GM18502 (cell line): ENCODE results near the gene ARL6.
"Not testable (repeated sequence)": the region's sequence is repeated elsewhere in the genome, so short reads cannot be mapped to it uniquely, and the experiment has no call there.

Experiments
- ATAC-seq: cut with Tn5 transposase; IDR thresholded peaks from one replicate; pipeline ENCODE4 v1.9.1; 2021; ENCODE audit warnings: mild to moderate bottlenecking; ENCODE audit not compliant: unreplicated experiment, poor library complexity

ARL6 gene

GRCh38 chr3:97820780-97821179, 56.2 kb downstream of the ARL6 start:
- no peak for ATAC-seq

- ATAC-seq = peak; percentile 61
These were observed 56.8 kb downstream of the ARL6 start for GRCh38 chr3:97821287-97821773.

- ATAC-seq = peak; percentile 98
These were observed 57.3 kb downstream of the ARL6 start, which contains the start of gene CRYBG3 for GRCh38 chr3:97821774-97822358. Gene CRYBG3 (plus strand): TSS chr3:97822011. CDS start chr3:97822207, 196 bp downstream.

- peak; percentile 30 for ATAC-seq
These were observed 57.8 kb downstream of the ARL6 start for GRCh38 chr3:97822359-97822775.

- ATAC-seq = no peak
These were observed 58.8 kb downstream of the ARL6 start for GRCh38 chr3:97823046-97824004.

- ATAC-seq = no peak
These were observed 60.5 kb downstream of the ARL6 start for GRCh38 chr3:97825101-97825500.

GRCh38 chr3:97827741-97828471, 63.3 kb downstream of the ARL6 start:
- ATAC-seq = no peak

GRCh38 chr3:97829198-97829597, 64.6 kb downstream of the ARL6 start:
- ATAC-seq = no peak

GRCh38 chr3:97830638-97831037, 66.1 kb downstream of the ARL6 start:
- no peak for ATAC-seq

- ATAC-seq = no peak
These were observed 66.6 kb downstream of the ARL6 start for GRCh38 chr3:97831140-97831539.

GRCh38 chr3:97833184-97833583, 68.6 kb downstream of the ARL6 start:
- ATAC-seq = not testable (repeated sequence)

GRCh38 chr3:97835761-97836160, 71.2 kb downstream of the ARL6 start:
- ATAC-seq = no peak

GRCh38 chr3:97838393-97838792, 73.8 kb downstream of the ARL6 start:
- no peak for ATAC-seq

GRCh38 chr3:97839944-97840343, 75.4 kb downstream of the ARL6 start:
- no peak for ATAC-seq

- ATAC-seq = no peak
These were observed 76.7 kb downstream of the ARL6 start for GRCh38 chr3:97841304-97841703.

- no peak for ATAC-seq
These were observed 77.4 kb downstream of the ARL6 start for GRCh38 chr3:97841956-97842355.

- no peak for ATAC-seq
These were observed 84.2 kb downstream of the ARL6 start for GRCh38 chr3:97848779-97849178.
